Astrocyte (in vitro differentiated cells and primary cell): ENCODE results near the gene ARHGAP30.
"Not testable (repeated sequence)": the region's sequence is repeated elsewhere in the genome, so short reads cannot be mapped to it uniquely, and the experiment has no call there.

Experiments
- CTCF ChIP-seq: IDR thresholded peaks from 2 replicates; pipeline ENCODE4 v1.5.1; 2011; ENCODE audit warnings: low read depth, mild to moderate bottlenecking, inconsistent platforms, low read length, moderate library complexity; ENCODE audit not compliant: insufficient read depth
- EZH2 ChIP-seq: IDR thresholded peaks from 2 replicates; pipeline ENCODE4 v1.6.1; 2012; ENCODE audit warnings: mild to moderate bottlenecking, low read length, inconsistent platforms; ENCODE audit not compliant: insufficient read depth

- TF ChIP-seq CTCF, EZH2: not testable (repeated sequence)
Observed at GRCh38 chr1:161019111-161019660, 50.5 kb downstream of the ARHGAP30 start.
